DND-41 (cell line): ENCODE results near the gene C1QTNF1.

Source experiments
- ATAC-seq: fragments of 200-7000 bp; cut with Tn5 transposase; 3 replicates; pipeline ENCODE4 v1.9.1; 2021; ENCODE audit warnings: low read depth; ENCODE audit not compliant: insufficient read depth
- DNase-seq: peaks from one replicate; pipeline ENCODE4 v3.0.0-alpha.2; 2020
- H2AFZ ChIP-seq: 2 replicates; pipeline ENCODE4 v1.6.0; 2012; ENCODE audit warnings: low read depth, low read length
- H3K27ac ChIP-seq: 2 replicates; pipeline ENCODE4 v1.5.1; 2012; ENCODE audit warnings: low read length, inconsistent platforms
- H3K27me3 ChIP-seq: fragments of 200-600 bp; sonication (generic); 2 replicates; pipeline ENCODE4 v1.6.0; 2012; ENCODE audit warnings: low read length, mild to moderate bottlenecking, inconsistent platforms; ENCODE audit not compliant: insufficient read depth, poor library complexity
- H3K36me3 ChIP-seq: 2 replicates; pipeline ENCODE4 v1.5.1; 2012; ENCODE audit warnings: low read length, inconsistent platforms; ENCODE audit not compliant: insufficient read depth
- H3K4me1 ChIP-seq: 2 replicates; pipeline ENCODE4 v1.5.1; 2012; ENCODE audit warnings: mild to moderate bottlenecking, low read length; ENCODE audit not compliant: insufficient read depth
- H3K4me2 ChIP-seq: 2 replicates; pipeline ENCODE4 v1.6.0; 2012; ENCODE audit warnings: mild to moderate bottlenecking, moderate library complexity, low read length, inconsistent platforms; ENCODE audit not compliant: insufficient read depth
- H3K4me3 ChIP-seq, 2 experiments: fragments of 200-600 bp in 1 of 2; shearing (Covaris generic) in 1 of 2; 2 replicates each; pipeline ENCODE4 v1.5.1; 2012 to 2016; ENCODE audit warnings: inconsistent platforms in 2 of 2, low read length in 2 of 2, mild to moderate bottlenecking in 2 of 2, low read depth in 1 of 2, moderate library complexity in 1 of 2
- H3K79me2 ChIP-seq: 2 replicates; pipeline ENCODE4 v1.6.0; 2012; ENCODE audit warnings: low read length, inconsistent platforms; ENCODE audit not compliant: insufficient read depth
- H3K9ac ChIP-seq: 2 replicates; pipeline ENCODE4 v1.6.0; 2012; ENCODE audit warnings: low read depth, mild to moderate bottlenecking, inconsistent platforms, low read length, moderate library complexity
- H3K9me3 ChIP-seq: 2 replicates; pipeline ENCODE4 v1.5.1; 2012; ENCODE audit warnings: low read length, moderate library complexity, mild to moderate bottlenecking, inconsistent platforms; ENCODE audit not compliant: insufficient read depth, severe bottlenecking
- H4K20me1 ChIP-seq: 2 replicates; pipeline ENCODE4 v1.6.0; 2012; ENCODE audit warnings: low read length; ENCODE audit not compliant: insufficient read depth
- EZH2 ChIP-seq: IDR thresholded peaks from 3 replicates; pipeline ENCODE4 v1.6.1; 2012; ENCODE audit warnings: borderline replicate concordance, low read depth, mild to moderate bottlenecking, moderate library complexity, low read length, inconsistent platforms; ENCODE audit not compliant: severe bottlenecking
- TF ChIP-seq, protein P1 (sequence below): IDR thresholded peaks from 2 replicates; pipeline ENCODE4 v1.5.1; 2012; ENCODE audit warnings: borderline replicate concordance, low read length, moderate library complexity, mild to moderate bottlenecking; ENCODE audit not compliant: poor library complexity, severe bottlenecking; ENCODE audit errors: extremely low read depth

Gene C1QTNF1

DNA sequence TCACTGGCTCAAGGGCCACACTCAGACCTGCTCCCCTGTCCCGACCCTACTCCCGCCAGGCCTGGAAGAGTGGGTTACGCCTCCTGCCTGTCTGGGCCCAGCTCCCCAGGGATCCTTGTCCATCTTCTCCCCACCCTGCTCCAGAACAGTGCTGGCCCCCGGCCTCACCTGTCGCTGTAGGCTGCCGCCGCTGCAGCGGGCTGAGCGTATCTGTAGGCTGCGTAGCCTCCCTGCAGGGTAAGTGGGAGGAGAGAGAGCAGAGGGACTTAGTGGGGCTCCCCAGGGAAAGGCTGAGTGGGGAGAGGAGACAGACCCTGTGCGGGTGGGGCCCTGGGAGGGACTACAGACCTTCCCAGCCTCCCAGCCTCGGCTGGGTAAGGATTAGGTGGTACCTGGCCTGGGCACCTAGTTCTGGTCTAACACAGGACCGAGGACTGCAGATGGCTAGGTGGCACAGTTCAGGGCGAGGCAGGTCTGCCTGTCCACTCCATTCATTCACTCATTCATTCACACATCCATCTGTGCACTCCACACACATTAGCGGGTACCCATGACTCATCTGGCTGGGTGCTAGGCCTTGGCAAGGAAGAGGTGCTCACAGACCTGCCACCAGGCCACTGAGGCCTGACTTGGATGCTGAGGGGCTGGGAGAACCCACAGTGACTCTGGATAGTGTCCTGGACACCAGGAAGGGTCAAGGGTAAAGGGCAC, 71.5 kb downstream of the C1QTNF1 start:
- Histone ChIP-seq H3K27ac (no peak overlapping the region), H3K27me3 (peaks cover 4% of the 10 kb centered on the region), H3K9ac (no peak overlapping the region), H3K4me1 (no peaks in the 10 kb centered on the region), H4K20me1 (peaks cover 17% of the 10 kb centered on the region), H3K9me3 (no peaks in the 10 kb centered on the region), H3K4me3 (no peak overlapping the region), H3K36me3 (no peaks in the 10 kb centered on the region), H3K79me2 (no peaks in the 10 kb centered on the region), H3K4me2 (no peak overlapping the region), H2AFZ (no peak overlapping the region)
- DNase-seq (no peak), ATAC-seq (no peak)
- TF ChIP-seq, protein P1, sequence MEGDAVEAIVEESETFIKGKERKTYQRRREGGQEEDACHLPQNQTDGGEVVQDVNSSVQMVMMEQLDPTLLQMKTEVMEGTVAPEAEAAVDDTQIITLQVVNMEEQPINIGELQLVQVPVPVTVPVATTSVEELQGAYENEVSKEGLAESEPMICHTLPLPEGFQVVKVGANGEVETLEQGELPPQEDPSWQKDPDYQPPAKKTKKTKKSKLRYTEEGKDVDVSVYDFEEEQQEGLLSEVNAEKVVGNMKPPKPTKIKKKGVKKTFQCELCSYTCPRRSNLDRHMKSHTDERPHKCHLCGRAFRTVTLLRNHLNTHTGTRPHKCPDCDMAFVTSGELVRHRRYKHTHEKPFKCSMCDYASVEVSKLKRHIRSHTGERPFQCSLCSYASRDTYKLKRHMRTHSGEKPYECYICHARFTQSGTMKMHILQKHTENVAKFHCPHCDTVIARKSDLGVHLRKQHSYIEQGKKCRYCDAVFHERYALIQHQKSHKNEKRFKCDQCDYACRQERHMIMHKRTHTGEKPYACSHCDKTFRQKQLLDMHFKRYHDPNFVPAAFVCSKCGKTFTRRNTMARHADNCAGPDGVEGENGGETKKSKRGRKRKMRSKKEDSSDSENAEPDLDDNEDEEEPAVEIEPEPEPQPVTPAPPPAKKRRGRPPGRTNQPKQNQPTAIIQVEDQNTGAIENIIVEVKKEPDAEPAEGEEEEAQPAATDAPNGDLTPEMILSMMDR = no peak
- no peak for TF ChIP-seq EZH2

DNA sequence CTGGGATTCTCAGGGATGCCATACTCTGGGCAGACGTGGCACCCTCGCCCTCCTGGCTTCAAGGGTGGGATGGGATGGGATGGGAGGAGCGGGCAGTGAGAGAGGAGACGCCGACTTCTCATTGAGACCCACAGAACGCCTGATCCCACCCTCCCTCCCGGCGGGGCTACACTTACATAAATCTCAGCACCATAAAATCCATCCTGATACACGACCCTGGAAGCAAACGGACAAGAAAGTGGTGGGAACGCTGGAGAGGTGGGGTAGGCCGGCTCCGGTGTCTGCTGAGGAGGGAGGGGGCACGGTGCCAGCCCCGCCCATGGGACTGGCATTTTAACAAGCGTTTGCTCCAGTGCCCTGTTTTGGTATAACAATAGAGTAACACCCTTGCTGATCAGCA, 72.5 kb downstream of the C1QTNF1 start:
- DNase-seq = no peak
- Histone ChIP-seq H3K9ac (no peak overlapping the region), H2AFZ (no peak overlapping the region), H3K79me2 (no peaks in the 10 kb centered on the region), H4K20me1 (peaks cover 14% of the 10 kb centered on the region), H3K27me3 (peaks cover 4% of the 10 kb centered on the region), H3K36me3 (no peaks in the 10 kb centered on the region), H3K27ac (no peak overlapping the region), H3K4me1 (no peaks in the 10 kb centered on the region), H3K9me3 (no peaks in the 10 kb centered on the region), H3K4me3 (no peak overlapping the region), H3K4me2 (no peak overlapping the region)
- no peak for ATAC-seq
- TF ChIP-seq, protein P1 = no peak
- TF ChIP-seq EZH2 = no peak

DNA sequence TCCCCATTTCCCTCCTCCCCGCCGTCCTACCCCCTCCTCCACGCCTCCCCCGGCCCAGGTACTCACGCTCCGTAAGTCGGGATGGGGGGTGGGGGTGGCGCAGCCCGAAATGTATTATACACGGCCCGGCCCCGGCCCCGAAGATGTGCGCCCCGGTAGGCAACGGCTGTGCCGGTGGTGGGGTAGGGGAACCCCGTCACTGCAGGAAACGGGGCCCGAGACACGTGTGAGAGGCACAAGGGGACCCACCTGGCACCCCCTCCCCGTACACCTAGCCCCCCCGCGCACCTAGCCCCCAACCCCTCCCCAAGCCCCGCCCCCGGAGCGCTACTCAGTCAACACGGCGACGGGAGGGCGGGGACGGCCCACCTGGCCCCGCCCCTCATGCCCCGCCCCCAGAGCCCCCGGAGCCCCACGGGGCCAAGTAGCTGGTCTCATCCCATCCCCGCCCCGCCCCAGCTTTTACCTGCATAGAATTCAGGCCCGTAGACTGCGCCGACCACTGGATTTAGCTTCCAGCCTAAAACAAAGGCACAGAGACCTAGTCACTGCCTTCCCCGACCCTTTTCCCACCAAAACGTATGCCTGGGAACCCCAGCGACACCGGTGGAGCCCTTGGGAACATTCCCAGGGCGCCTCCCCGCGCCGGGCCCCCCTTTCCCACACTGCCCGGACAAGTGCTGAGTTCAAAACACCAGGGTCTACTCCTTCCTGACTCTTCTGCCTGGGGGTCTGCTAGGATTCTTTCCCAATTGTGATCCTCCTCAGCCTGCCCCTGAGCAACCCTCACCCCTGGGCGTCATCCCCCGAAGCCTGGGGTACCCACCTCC, 73.5 kb downstream of the C1QTNF1 start:
- ATAC-seq (no peak), DNase-seq (no peak)
- Histone ChIP-seq H3K27me3 (peaks cover 4% of the 10 kb centered on the region), H3K36me3 (no peaks in the 10 kb centered on the region), H3K4me1 (no peaks in the 10 kb centered on the region), H3K27ac (no peak overlapping the region), H3K79me2 (no peaks in the 10 kb centered on the region), H4K20me1 (peaks cover 14% of the 10 kb centered on the region), H3K9ac (no peak overlapping the region), H3K9me3 (no peaks in the 10 kb centered on the region), H3K4me2 (no peak overlapping the region), H2AFZ (no peak overlapping the region), H3K4me3 (no peak overlapping the region)
- TF ChIP-seq EZH2 = no peak

DNA sequence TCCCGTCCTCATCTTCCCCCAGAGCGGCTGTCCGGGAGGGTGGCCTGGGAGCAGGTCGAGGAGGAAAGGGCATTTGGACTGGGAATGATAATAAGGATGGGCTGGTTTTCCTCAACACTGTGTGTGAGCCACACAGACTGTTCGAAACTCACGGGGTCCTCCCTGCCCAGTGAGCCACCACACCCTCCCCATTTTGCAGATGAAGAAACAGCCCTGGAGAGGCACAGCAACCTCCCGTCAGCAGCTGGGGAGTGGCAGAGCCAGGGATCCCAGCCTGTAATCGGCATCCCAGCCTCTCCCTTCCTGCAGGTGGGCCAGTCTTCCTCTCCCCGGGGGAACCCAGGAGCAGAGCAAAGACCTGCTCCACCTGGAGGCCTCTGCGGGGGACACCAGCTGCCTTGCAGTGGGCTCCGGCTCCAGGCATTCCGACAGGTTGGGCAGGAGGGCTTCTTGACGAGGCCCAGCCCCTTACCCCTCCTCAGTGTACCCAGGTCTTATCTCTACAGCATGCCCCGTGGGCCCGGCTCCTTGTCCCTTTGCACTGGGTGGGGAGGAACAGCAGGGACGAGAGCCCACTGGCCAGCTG, 74.4 kb downstream of the C1QTNF1 start:
- Histone ChIP-seq H3K9ac (no peak overlapping the region), H3K4me3 (no peak overlapping the region), H3K27me3 (peaks cover 8% of the 10 kb centered on the region), H3K27ac (no peak overlapping the region), H3K9me3 (no peaks in the 10 kb centered on the region), H3K36me3 (no peaks in the 10 kb centered on the region), H3K4me2 (no peak overlapping the region), H2AFZ (no peak overlapping the region), H3K4me1 (no peaks in the 10 kb centered on the region), H3K79me2 (no peaks in the 10 kb centered on the region), H4K20me1 (peaks cover 14% of the 10 kb centered on the region)
- no peak for DNase-seq
- TF ChIP-seq, protein P1 = no peak
- no peak for TF ChIP-seq EZH2
- ATAC-seq = no peak
